Right lobe of liver (tissue), 4 donors: ENCODE data around the gene PIGB.

ENCODE experiments used
- CTCF ChIP-seq, 4 donors: fragments of 200-600 bp in 3 of 4; fragments of 450-650 bp in 1 of 4; IDR thresholded peaks; one replicate each; pipeline versions ENCODE4 v1.5.1 to v1.8.0; 2016 to 2022; ENCODE audit warnings: antibody characterized with exemption in 4 of 4, mild to moderate bottlenecking in 2 of 4
- POLR2A ChIP-seq: fragments of 450-650 bp; IDR thresholded peaks from one replicate; pipeline ENCODE4 v1.6.1; 2017; ENCODE audit warnings: antibody characterized with exemption, mild to moderate bottlenecking
- donor health status: DM: no; HTN: no; CAD: no.
- donor health status: DM: no; HTN: no; CAD: no.
- donor health status: DM: no; HTN: yes; CAD: no.

GRCh38 chr15:55289011-55289745 is 29.8 kb upstream of the PIGB start:
- TF ChIP-seq CTCF (IDR thresholded peaks at IDR 0.05) (no peak), POLR2A (peak; percentile 51)
